Cerebellar nuclear complex (tissue), 1 donor: ENCODE data around the gene NAV1.

ENCODE experiments used
- DNase-seq, 2 experiments: peaks; one replicate each; lab custom pipeline; 2025; lab: John Stamatoyannopoulos, UW

Gene NAV1

GRCh38 chr1:201503397-201504176 is 35.3 kb upstream of the NAV1 start:
- DNase-seq = no peak

GRCh38 chr1:201504179-201504631 is 34.7 kb upstream of the NAV1 start:
- DNase-seq = no peak

- DNase-seq = no peak
These were observed 34.0 kb upstream of the NAV1 start for GRCh38 chr1:201504799-201505502.

- no peak for DNase-seq
These were observed 33.4 kb upstream of the NAV1 start for GRCh38 chr1:201505503-201505890.

- no peak for DNase-seq
These were observed 32.8 kb upstream of the NAV1 start for GRCh38 chr1:201506092-201506491.

GRCh38 chr1:201506557-201507359 is 32.2 kb upstream of the NAV1 start, which contains the start of gene CSRP1:
Gene CSRP1 (minus strand): TSS chr1:201507123. CDS start chr1:201496303, 10,820 bp downstream.
- no peak for DNase-seq

- DNase-seq = no peak
These were observed 31.6 kb upstream of the NAV1 start for GRCh38 chr1:201507360-201507675.

GRCh38 chr1:201508809-201509208 is 30.1 kb upstream of the NAV1 start:
- DNase-seq = no peak

- DNase-seq = no peak
These were observed 29.1 kb upstream of the NAV1 start for GRCh38 chr1:201509601-201510374.

GRCh38 chr1:201510734-201511133 is 28.2 kb upstream of the NAV1 start:
- DNase-seq = no peak

- DNase-seq = no peak
These were observed 27.5 kb upstream of the NAV1 start for GRCh38 chr1:201511396-201511940.

GRCh38 chr1:201511941-201512539 is 26.9 kb upstream of the NAV1 start:
- no peak for DNase-seq

GRCh38 chr1:201513498-201514243 is 25.3 kb upstream of the NAV1 start:
- DNase-seq = no peak

- DNase-seq = no peak
These were observed 24.5 kb upstream of the NAV1 start for GRCh38 chr1:201514466-201514865.

- DNase-seq = no peak
These were observed 23.7 kb upstream of the NAV1 start for GRCh38 chr1:201515062-201515750.

- DNase-seq = no peak
These were observed 23.0 kb upstream of the NAV1 start for GRCh38 chr1:201515895-201516294.

GRCh38 chr1:201516511-201517127 is 22.3 kb upstream of the NAV1 start:
- no peak for DNase-seq

- DNase-seq = no peak
These were observed 21.3 kb upstream of the NAV1 start for GRCh38 chr1:201517631-201518030.

- no peak for DNase-seq
These were observed 20.9 kb upstream of the NAV1 start for GRCh38 chr1:201518071-201518470.
